Stimulated activated CD8-positive, alpha-beta memory T cell treated with anti-CD3 and anti-CD28 coated beads, Interleukin-15, amount 100 ng/mL, for 48 hours (primary cell): ENCODE measurements around the gene F2.

Experiments used
- DNase-seq, 2 donors: peaks; one replicate each; pipeline ENCODE4 v3.0.0-alpha.2; 2020; ENCODE audit warnings: low read depth in 2 of 2

F2 gene

DNA sequence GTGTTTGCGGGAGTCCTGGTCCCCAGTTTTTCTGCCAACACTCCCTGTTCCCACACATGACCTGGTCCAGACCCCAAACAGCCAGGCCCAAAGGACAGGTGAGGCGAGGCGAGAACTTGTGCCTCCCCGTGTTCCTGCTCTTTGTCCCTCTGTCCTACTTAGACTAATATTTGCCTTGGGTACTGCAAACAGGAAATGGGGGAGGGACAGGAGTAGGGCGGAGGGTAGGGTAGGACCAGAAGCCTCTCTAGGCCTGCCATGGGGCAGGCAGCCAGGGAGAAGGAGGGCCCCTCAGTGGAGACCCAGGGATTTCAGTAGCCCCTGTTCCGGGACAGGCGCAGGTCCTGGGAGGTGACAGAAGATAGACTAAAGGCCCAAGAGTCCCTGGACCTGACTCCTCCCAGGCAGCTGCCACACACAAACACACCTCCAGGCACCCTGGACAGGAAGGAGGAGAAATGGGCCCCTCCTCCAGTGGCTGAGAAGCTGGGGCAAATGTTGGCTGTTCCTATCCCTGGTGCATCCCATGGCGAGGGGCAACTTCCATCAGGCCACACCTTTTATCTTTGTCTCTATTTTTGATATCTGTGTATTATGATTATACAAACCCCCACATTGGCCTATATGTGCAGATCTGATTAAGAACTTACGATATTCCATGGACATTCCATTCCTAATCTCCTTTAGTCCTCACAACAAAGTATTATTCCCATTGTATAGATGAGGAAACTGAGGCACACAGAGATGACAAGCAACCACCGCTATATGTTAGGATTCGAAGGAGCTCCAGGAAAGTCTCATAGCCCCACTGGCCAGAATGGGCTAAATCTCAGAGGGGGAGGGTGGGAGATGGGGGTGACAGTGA lies 626 bp upstream of the F2 start:
- no peak for DNase-seq

- DNase-seq = no peak
These were observed 668 bp downstream of the F2 start for GRCh38 chr11:46719543-46720218.

DNA sequence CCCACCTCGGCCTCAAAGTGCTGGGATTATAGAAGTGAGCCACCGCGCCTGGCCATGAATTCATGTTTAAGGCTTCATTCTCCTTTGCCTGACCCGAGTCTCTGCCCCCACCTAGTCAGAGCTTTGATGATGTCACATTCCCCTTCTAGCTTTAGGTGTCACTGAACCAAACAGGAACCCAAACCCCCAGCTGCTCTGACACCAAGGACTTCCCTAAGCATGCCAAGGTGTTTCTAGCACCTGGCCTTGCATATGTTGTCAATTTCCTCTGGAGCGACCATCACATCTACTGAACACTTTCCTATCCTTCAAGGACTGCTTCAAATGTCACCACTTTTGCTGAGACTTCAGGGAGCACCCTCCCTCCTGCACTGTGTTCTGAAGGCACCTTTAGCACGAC lies 2.3 kb downstream of the F2 start:
- DNase-seq = no peak

DNA sequence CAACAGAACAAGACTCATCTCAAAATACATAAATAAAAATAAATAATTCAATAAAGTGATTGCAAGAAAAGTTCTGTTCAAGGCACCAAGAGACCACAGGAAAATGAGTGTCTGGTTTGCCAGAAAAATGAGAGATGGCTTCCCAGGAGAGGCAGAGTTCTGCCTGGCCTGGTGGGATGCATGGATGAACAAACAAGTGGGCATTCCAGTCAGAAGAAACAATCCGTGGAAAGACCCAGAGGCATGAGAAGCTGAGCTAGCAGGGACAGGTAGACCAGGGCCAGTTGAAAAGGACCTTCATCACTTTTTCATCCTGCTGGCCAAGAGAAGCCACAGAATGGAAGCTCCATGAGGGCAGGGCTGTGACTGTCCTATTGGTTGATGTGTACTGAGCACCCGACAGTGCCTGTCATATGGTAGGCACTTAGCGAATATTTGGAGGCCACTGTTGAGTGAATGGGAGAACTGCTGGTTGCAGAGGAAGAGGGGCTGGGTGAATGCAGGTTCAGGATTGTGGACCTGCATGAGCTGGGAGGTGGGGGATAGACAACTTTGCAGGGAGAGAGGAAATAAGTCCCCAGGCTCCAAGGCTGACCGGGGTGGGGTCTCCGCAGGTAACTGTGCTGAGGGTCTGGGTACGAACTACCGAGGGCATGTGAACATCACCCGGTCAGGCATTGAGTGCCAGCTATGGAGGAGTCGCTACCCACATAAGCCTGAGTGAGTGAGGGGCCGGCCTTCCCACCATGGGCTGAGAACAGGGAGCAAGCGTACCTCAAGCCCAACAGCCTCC lies 3.7 kb downstream of the F2 start:
- no peak for DNase-seq

DNA sequence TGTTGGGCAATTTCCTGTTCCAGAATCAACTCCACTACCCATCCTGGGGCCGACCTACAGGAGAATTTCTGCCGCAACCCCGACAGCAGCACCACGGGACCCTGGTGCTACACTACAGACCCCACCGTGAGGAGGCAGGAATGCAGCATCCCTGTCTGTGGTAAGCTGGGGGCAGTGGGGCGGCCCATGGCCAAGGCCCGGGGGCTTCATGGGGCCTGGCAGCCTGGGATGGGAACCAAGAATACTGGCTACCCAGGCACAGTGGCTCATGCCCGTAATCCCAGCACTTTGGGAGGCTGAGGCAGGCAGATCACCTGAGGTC lies 4.3 kb downstream of the F2 start:
- DNase-seq = no peak

- DNase-seq = no peak
These were observed 5.1 kb downstream of the F2 start for GRCh38 chr11:46724088-46724487.

- DNase-seq = no peak
These were observed 6.6 kb downstream of the F2 start for GRCh38 chr11:46725338-46726205.

DNA sequence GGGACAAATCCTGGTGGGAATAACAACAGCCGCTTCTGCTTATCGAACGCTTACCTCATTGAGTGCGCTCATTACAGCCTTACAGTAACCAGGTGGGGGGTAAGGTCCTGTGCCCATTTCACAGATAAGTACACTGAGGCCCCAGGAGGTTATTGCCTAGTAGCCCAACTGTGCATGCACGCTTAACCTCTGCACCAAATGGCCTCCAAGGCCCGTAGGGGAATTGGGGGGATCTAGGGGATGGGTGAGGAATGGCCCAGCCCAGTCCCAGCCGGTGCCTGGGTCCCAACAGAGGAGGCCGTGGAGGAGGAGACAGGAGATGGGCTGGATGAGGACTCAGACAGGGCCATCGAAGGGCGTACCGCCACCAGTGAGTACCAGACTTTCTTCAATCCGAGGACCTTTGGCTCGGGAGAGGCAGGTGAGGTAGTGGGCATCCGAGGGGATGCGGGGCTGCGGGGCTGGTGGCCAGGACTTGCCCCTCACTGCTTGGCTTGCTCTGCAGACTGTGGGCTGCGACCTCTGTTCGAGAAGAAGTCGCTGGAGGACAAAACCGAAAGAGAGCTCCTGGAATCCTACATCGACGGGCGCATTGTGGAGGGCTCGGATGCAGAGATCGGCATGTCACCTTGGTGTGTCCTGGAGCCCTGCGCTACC lies 7.3 kb downstream of the F2 start:
- DNase-seq = no peak

GRCh38 chr11:46727952-46728658 lies 9.1 kb downstream of the F2 start:
- no peak for DNase-seq

DNA sequence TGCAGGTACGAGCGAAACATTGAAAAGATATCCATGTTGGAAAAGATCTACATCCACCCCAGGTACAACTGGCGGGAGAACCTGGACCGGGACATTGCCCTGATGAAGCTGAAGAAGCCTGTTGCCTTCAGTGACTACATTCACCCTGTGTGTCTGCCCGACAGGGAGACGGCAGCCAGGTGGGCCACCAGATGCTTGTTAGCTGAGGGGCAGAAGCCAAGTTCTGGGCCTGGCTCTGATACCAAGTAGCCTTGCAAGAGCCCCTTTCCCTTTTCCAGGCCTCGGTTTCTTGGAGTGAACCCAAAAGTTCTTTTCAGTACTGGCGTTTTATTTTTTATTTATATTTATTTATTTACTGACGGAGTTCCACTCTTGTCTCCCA lies 9.6 kb downstream of the F2 start:
- no peak for DNase-seq

- no peak for DNase-seq
These were observed 10.4 kb downstream of the F2 start for GRCh38 chr11:46729110-46730027.

DNA sequence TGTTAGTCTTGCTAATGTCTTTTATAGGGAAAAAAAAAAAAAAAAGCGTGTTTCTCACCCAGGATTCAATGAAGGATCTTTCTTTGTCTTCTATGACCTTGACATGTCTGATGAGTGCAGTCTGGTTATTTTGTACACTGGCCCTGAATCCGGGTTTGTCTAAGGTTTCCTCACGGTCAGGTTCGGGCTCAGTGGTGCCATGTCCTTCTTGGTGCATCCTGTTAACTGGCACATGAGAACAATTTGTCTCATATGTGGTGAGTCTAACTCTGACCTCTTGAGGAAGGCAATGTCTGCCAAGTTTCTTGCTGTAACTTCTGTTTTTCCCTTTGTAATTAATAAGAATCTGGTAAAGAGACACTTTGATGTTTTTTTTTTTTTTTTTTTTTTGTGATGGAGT lies 12.5 kb downstream of the F2 start:
- DNase-seq = no peak

DNA sequence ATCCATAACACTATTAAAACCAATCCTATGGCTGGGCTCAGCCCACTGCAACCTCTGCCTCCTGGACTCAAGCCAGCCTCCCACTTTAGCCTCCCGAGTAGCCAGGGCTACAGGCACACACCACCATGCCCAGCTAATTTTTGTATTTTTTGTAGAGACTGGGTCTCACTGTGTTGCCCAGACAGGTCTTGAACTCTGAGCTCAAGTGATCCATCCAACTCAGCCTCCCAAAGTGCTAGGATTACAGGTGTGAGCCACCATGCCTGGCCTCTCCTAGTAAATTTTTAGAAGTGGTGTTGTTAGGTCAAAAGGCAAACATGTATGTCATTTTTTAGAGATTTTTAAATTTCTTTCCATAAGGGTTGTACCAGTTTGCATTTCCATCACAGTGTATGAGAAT lies 14.2 kb downstream of the F2 start:
- no peak for DNase-seq

DNA sequence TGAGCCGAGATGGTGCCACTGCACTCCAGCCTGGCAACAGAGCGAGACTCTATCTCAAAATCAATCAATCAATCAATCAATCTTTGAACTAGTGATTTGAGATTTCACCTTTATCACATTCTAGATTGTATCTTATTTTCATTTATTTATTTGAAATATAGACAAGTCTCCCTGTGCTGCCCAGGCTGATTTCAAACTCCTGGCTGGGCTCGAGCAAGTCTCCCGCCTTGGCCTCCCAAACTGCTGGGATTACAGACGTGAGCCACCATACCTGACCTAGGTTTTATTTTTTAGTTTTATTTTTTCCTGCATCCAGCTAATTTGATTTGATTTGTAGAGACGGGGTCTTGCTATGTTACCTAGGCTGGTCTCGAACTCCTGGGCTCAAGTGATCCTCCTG lies 17.1 kb downstream of the F2 start:
- no peak for DNase-seq

DNA sequence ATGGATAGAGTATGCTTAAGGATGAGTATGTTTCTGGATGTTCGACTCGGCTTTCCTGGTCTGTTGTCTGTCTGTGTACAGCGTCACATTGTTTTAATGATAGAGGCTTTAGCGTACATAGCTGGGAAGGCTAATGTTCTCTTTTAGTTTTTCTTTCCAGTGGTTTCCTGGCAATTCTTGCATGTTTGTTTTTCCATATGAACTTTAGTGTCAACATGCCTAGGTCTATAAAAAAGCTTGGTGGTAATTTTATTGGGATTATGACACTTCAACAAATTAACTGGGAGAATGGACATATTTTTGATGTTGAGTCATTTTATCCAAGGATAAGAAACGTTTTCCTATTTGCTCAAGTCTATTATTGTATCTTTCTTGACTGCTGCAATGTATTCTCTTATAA lies 17.6 kb downstream of the F2 start:
- no peak for DNase-seq

GRCh38 chr11:46737699-46738098 lies 18.7 kb downstream of the F2 start:
- DNase-seq = no peak

DNA sequence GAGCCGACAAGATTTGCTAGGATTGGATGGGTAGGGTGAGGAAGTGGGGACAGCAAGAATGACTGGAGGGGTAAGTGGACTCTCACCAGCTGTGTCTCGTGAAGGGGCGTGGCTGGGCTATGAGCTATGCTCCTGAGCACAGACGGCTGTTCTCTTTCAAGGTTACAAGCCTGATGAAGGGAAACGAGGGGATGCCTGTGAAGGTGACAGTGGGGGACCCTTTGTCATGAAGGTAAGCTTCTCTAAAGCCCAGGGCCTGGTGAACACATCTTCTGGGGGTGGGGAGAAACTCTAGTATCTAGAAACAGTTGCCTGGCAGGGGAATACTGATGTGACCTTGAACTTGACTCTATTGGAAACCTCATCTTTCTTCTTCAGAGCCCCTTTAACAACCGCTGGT lies 19.9 kb downstream of the F2 start:
- no peak for DNase-seq

- no peak for DNase-seq
These were observed 22.8 kb downstream of the F2 start for GRCh38 chr11:46741600-46742484.

GRCh38 chr11:46743043-46743442 lies 24.0 kb downstream of the F2 start:
- no peak for DNase-seq
